Astrocyte (in vitro differentiated cells and primary cell): Measurements from ENCODE around the gene ANKDD1B. TPM values are rescaled to one million over a fixed set of nuclear protein-coding genes. Genes with fewer than 3 reads are reported as not detected.

Experiments
- DNase-seq: peaks from one replicate; pipeline ENCODE4 v3.0.0-alpha.2; 2010; ENCODE audit warnings: low read depth
- FAIRE-seq: peaks from 2 replicates; lab custom pipeline; 2011; peaks lifted over from hg19 to GRCh38; lab: Jason Lieb, UNC
- H2AFZ ChIP-seq: 2 replicates; pipeline ENCODE4 v1.6.0; 2012; ENCODE audit warnings: low read depth, low read length, inconsistent platforms
- H3K27ac ChIP-seq: 2 replicates; pipeline ENCODE4 v1.5.1; 2011; ENCODE audit warnings: low read depth, low read length, inconsistent platforms
- H3K27me3 ChIP-seq: 2 replicates; pipeline ENCODE4 v1.6.0; 2011; ENCODE audit warnings: low read length, inconsistent platforms; ENCODE audit not compliant: insufficient read depth
- H3K36me3 ChIP-seq: 2 replicates; pipeline ENCODE4 v1.5.1; 2011; ENCODE audit warnings: low read length, inconsistent platforms; ENCODE audit not compliant: insufficient read depth
- H3K4me1 ChIP-seq: 2 replicates; pipeline ENCODE4 v1.5.1; 2011; ENCODE audit warnings: low read length, inconsistent platforms; ENCODE audit not compliant: insufficient read depth
- H3K4me2 ChIP-seq: 2 replicates; pipeline ENCODE4 v1.6.0; 2012; ENCODE audit warnings: low read length, inconsistent platforms
- H3K4me3 ChIP-seq: 2 replicates; pipeline ENCODE4 v1.5.1; 2011; ENCODE audit warnings: low read depth, mild to moderate bottlenecking, low read length, inconsistent platforms; ENCODE audit not compliant: insufficient read depth
- H3K79me2 ChIP-seq: 2 replicates; pipeline ENCODE4 v1.6.0; 2012; ENCODE audit warnings: mild to moderate bottlenecking, low read length, inconsistent platforms; ENCODE audit not compliant: insufficient read depth
- H3K9ac ChIP-seq: 2 replicates; pipeline ENCODE4 v1.6.0; 2012; ENCODE audit warnings: mild to moderate bottlenecking, low read length, inconsistent platforms
- H3K9me3 ChIP-seq: 2 replicates; pipeline ENCODE4 v1.5.1; 2012; ENCODE audit warnings: low read depth, mild to moderate bottlenecking, low read length, inconsistent platforms; ENCODE audit not compliant: insufficient read depth
- H4K20me1 ChIP-seq: 2 replicates; pipeline ENCODE4 v1.6.0; 2012; ENCODE audit warnings: low read length, inconsistent platforms; ENCODE audit not compliant: insufficient read depth
- H3K27ac Mint-ChIP-seq: one replicate; pipeline ENCODE4 v1.8.0; 2021; ENCODE audit warnings: mild to moderate bottlenecking, mixed read lengths; ENCODE audit not compliant: unreplicated experiment
- H3K27me3 Mint-ChIP-seq: one replicate; pipeline ENCODE4 v1.8.0; 2021; ENCODE audit warnings: low read depth, mixed read lengths; ENCODE audit not compliant: unreplicated experiment
- H3K36me3 Mint-ChIP-seq: one replicate; pipeline ENCODE4 v1.8.0; 2021; ENCODE audit warnings: low read depth, mixed read lengths; ENCODE audit not compliant: unreplicated experiment
- H3K4me1 Mint-ChIP-seq: one replicate; pipeline ENCODE4 v1.8.0; 2021; ENCODE audit warnings: low read depth, mixed read lengths; ENCODE audit not compliant: unreplicated experiment
- H3K4me3 Mint-ChIP-seq: one replicate; pipeline ENCODE4 v1.8.0; 2021; ENCODE audit warnings: mild to moderate bottlenecking, moderate library complexity, mixed read lengths; ENCODE audit not compliant: unreplicated experiment
- H3K9me3 Mint-ChIP-seq: one replicate; pipeline ENCODE4 v1.8.0; 2021; ENCODE audit warnings: mild to moderate bottlenecking, mixed read lengths; ENCODE audit not compliant: unreplicated experiment
- EZH2 ChIP-seq: IDR thresholded peaks from 2 replicates; pipeline ENCODE4 v1.6.1; 2012; ENCODE audit warnings: mild to moderate bottlenecking, low read length, inconsistent platforms; ENCODE audit not compliant: insufficient read depth
- total RNA-seq: library from RNA; stranded (reverse); gene quantifications from 2 replicates; pipeline ENCODE4 v1.2.1, GENCODE V29; 2021
- TF ChIP-seq, protein P1 (sequence below): IDR thresholded peaks from 2 replicates; pipeline ENCODE4 v1.5.1; 2011; ENCODE audit warnings: low read depth, mild to moderate bottlenecking, inconsistent platforms, low read length, moderate library complexity; ENCODE audit not compliant: insufficient read depth

ANKDD1B gene
- total RNA-seq, 1 donor from 2014 or later: 0.59 TPM

DNA sequence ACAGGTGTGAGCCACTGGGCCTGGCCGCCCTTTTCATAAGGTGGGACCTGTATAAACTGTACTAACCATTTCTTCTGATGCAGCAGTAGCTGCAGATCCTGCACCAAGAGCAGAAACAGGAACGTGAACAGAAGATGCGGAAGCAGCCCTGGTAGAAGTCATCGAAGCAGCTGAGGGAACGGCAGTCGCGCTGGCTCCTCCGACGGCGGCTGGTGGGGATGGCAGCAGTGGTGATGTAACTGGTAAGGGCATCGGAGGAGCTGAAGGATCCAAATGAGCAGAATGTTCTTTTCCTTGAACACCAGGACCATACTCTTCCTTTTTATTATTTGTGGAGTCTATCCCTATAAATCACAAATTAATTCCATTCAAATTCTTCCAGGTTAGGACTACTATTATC, 73.9 kb downstream of the ANKDD1B start:
- no peak overlapping the region for H3K4me3 Mint-ChIP-seq
- H3K4me1 Mint-ChIP-seq: no peaks in the 10 kb centered on the region
- H3K27me3 Mint-ChIP-seq: no peaks in the 10 kb centered on the region
- Histone ChIP-seq H3K4me1 (no peaks in the 10 kb centered on the region), H3K4me2 (no peak overlapping the region), H3K9me3 (no peaks in the 10 kb centered on the region), H4K20me1 (no peaks in the 10 kb centered on the region), H3K27ac (no peak overlapping the region), H3K27me3 (no peaks in the 10 kb centered on the region), H3K36me3 (peaks cover 17% of the 10 kb centered on the region), H3K79me2 (no peaks in the 10 kb centered on the region), H3K4me3 (no peak overlapping the region), H3K9ac (no peak overlapping the region), H2AFZ (no peak overlapping the region)
- TF ChIP-seq, protein P1, sequence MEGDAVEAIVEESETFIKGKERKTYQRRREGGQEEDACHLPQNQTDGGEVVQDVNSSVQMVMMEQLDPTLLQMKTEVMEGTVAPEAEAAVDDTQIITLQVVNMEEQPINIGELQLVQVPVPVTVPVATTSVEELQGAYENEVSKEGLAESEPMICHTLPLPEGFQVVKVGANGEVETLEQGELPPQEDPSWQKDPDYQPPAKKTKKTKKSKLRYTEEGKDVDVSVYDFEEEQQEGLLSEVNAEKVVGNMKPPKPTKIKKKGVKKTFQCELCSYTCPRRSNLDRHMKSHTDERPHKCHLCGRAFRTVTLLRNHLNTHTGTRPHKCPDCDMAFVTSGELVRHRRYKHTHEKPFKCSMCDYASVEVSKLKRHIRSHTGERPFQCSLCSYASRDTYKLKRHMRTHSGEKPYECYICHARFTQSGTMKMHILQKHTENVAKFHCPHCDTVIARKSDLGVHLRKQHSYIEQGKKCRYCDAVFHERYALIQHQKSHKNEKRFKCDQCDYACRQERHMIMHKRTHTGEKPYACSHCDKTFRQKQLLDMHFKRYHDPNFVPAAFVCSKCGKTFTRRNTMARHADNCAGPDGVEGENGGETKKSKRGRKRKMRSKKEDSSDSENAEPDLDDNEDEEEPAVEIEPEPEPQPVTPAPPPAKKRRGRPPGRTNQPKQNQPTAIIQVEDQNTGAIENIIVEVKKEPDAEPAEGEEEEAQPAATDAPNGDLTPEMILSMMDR: no peak
- peaks cover 2% of the 10 kb centered on the region for H3K36me3 Mint-ChIP-seq
- FAIRE-seq (no peak), DNase-seq (no peak)
- no peaks in the 10 kb centered on the region for H3K9me3 Mint-ChIP-seq
- H3K27ac Mint-ChIP-seq: no peak overlapping the region

DNA sequence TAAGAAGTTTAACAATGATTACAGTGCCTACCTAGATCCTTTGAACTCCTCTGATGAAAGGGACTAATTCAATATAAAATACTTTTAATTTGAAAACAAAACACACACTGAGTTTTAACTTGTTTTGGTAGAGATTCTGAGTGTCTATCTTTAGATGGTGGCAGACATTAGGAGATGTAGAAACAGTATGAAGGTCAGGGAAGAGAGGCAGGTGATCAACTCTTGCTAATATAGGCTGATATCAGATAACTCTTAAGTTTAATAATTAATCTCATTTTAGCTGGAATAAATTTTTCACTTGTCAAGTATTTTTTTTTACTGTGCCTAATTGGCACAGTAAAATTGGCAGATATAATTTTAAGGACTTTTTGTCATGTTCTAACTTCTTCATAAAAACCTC, 75.2 kb downstream of the ANKDD1B start:
- Mint-ChIP-seq H3K4me1 (no peaks in the 10 kb centered on the region), H3K4me3 (no peak overlapping the region), H3K27me3 (no peaks in the 10 kb centered on the region), H3K36me3 (peaks cover 2% of the 10 kb centered on the region), H3K27ac (no peak overlapping the region), H3K9me3 (no peaks in the 10 kb centered on the region)
- Histone ChIP-seq H2AFZ (no peak overlapping the region), H3K4me1 (no peaks in the 10 kb centered on the region), H3K9ac (no peak overlapping the region), H4K20me1 (no peaks in the 10 kb centered on the region), H3K79me2 (no peaks in the 10 kb centered on the region), H3K27ac (no peak overlapping the region), H3K27me3 (no peaks in the 10 kb centered on the region), H3K4me3 (no peak overlapping the region), H3K36me3 (peaks cover 17% of the 10 kb centered on the region), H3K9me3 (no peaks in the 10 kb centered on the region), H3K4me2 (no peak overlapping the region)
- DNase-seq: no peak
- FAIRE-seq: no peak
- no peak for TF ChIP-seq EZH2
- TF ChIP-seq, protein P1: no peak

DNA sequence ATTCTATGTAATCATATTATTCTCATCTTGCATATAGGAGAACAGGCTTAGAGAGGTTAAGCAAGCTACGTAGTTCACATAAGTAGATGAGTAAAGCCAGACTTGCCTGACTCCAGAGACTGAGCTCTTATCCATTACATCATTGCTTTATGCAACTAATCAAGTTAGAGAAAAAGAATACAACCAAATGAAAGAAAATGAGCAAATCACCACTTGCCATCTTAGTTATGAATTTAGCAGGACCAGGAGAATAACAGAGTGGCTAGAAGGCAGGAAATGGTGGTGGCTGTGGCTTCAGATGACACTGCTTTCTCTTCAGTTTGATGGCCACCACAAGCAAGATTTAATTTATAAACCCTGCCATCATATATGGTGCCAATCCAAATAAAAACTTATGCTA, 79.4 kb downstream of the ANKDD1B start:
- H3K79me2 ChIP-seq: no peaks in the 10 kb centered on the region
- Mint-ChIP-seq H3K36me3 (peaks cover 3% of the 10 kb centered on the region), H3K27ac (no peak overlapping the region), H3K9me3 (no peaks in the 10 kb centered on the region), H3K4me3 (no peak overlapping the region), H3K27me3 (no peaks in the 10 kb centered on the region), H3K4me1 (no peaks in the 10 kb centered on the region)
- no peaks in the 10 kb centered on the region for H3K9me3 ChIP-seq
- H2AFZ ChIP-seq: no peak overlapping the region
- no peak overlapping the region for H3K4me2 ChIP-seq
- DNase-seq (no peak), FAIRE-seq (no peak)
- no peak overlapping the region for H3K4me3 ChIP-seq
- H3K27me3 ChIP-seq: no peaks in the 10 kb centered on the region
- H3K4me1 ChIP-seq: no peaks in the 10 kb centered on the region
- no peak overlapping the region for H3K27ac ChIP-seq
- H3K9ac ChIP-seq: no peak overlapping the region
- TF ChIP-seq EZH2: no peak
- TF ChIP-seq, protein P1: no peak
- no peaks in the 10 kb centered on the region for H4K20me1 ChIP-seq
- peaks cover 18% of the 10 kb centered on the region for H3K36me3 ChIP-seq
